Activated CD4-positive, alpha-beta T cell treated with anti-CD3 and anti-CD28 coated beads, Interleukin-10, Interleukin-2, amounts not matched to agents 100 ng/mL and 50 ng/mL, durations not matched to agents 16 hours and 8 hours (primary cell): ENCODE data around the gene TPO.
"Not testable (repeated sequence)": the region's sequence is repeated elsewhere in the genome, so short reads cannot be mapped to it uniquely, and the experiment has no call there.

Experiments
- DNase-seq: peaks from one replicate; pipeline ENCODE4 v3.0.0-alpha.2; 2020

TPO gene

GRCh38 chr2:1505031-1505441, 91.8 kb downstream of the TPO start:
- no peak for DNase-seq

- DNase-seq = no peak
Observed at GRCh38 chr2:1509271-1510065, 96.2 kb downstream of the TPO start.

GRCh38 chr2:1510176-1510575, 96.9 kb downstream of the TPO start:
- no peak for DNase-seq

- no peak for DNase-seq
Observed at GRCh38 chr2:1511455-1511854, 98.2 kb downstream of the TPO start.

GRCh38 chr2:1512321-1513289, 99.3 kb downstream of the TPO start:
- no peak for DNase-seq

GRCh38 chr2:1514391-1515072, 101.3 kb downstream of the TPO start:
- DNase-seq = no peak

GRCh38 chr2:1515073-1515430, 101.8 kb downstream of the TPO start:
- DNase-seq = no peak

- DNase-seq = no peak
Observed at GRCh38 chr2:1515986-1516797, 102.9 kb downstream of the TPO start.

GRCh38 chr2:1516798-1517060, 103.5 kb downstream of the TPO start:
- DNase-seq = no peak

GRCh38 chr2:1517291-1517690, 104.0 kb downstream of the TPO start:
- DNase-seq = not testable (repeated sequence)

GRCh38 chr2:1517786-1518185, 104.5 kb downstream of the TPO start:
- no peak for DNase-seq

GRCh38 chr2:1518331-1518803, 105.1 kb downstream of the TPO start:
- no peak for DNase-seq

- no peak for DNase-seq
Observed at GRCh38 chr2:1518867-1519530, 105.7 kb downstream of the TPO start.

GRCh38 chr2:1521191-1521877, 108.1 kb downstream of the TPO start:
- no peak for DNase-seq

GRCh38 chr2:1521878-1522830, 108.9 kb downstream of the TPO start:
- no peak for DNase-seq

- DNase-seq = no peak
Observed at GRCh38 chr2:1527153-1527992, 114.1 kb downstream of the TPO start.

- DNase-seq = no peak
Observed at GRCh38 chr2:1528273-1529064, 115.2 kb downstream of the TPO start.

- DNase-seq = peak; percentile 8
Observed at GRCh38 chr2:1538663-1539062, 125.4 kb downstream of the TPO start.
